Measurements from ENCODE around the gene FNDC5. TPM values are rescaled to one million over a fixed set of nuclear protein-coding genes. Genes with fewer than 3 reads are reported as not detected.

The FNDC5 gene
- total and polyA plus RNA-seq, 10 of the 15 experiments (the other 5 are each of a cell fraction or from before 2014, with no cell fraction given), result 0.01 to 0.29 (median 0.19) TPM; not detected in 4

GRCh38 chr1:32878637-32879041 lies 7.9 kb upstream of the FNDC5 start:
- ChIA-PET RAD21 (ENCODE audit: unreplicated experiment) (interaction anchor here (0.7 kb wide), 1 partner anchor 358 kb away, joined by 4 read pairs; no protein-coding TSS in a partner anchor), SMC1A (ENCODE audit: uncharacterized antibody, unreplicated experiment) (interaction anchor here (1.0 kb wide), 1 partner anchor 173 kb away, joined by 3 read pairs; no protein-coding TSS in a partner anchor), CTCF (interaction anchor here (0.6 to 1.4 kb wide), 6 partner anchors 38 to 667 kb away, joined by 3 to 11 read pairs (median 3); no protein-coding TSS in a partner anchor), POLR2A (interaction anchor here (0.6 kb wide), 1 partner anchor 196 kb away, joined by 5 read pairs; no protein-coding TSS in a partner anchor)
- Histone ChIP-seq H4K20me1 (ENCODE audit: control insufficient read depth, insufficient read depth) (no peaks in the 10 kb centered on the region), H3K27ac (ENCODE audit: control insufficient read depth, insufficient read depth) (no peak overlapping the region), H3K9ac (ENCODE audit: control insufficient read depth, insufficient read depth, low read length) (no peak overlapping the region), H3K27me3 (replicated peaks in 1 of 2; ENCODE audit: control insufficient read depth in 2 of 2, insufficient read depth in 2 of 2, low read length in 1 of 2) (no peaks in the 10 kb centered on the region), H3K4me3 (no peak overlapping the region), H3K36me3 (ENCODE audit: control insufficient read depth in 2 of 2, insufficient read depth in 2 of 2, low read length in 1 of 2) (no peaks in the 10 kb centered on the region), H3K4me1 (ENCODE audit: control insufficient read depth, insufficient read depth, low read length) (peaks cover 10% of the 10 kb centered on the region), H3K4me2 (ENCODE audit: control insufficient read depth, insufficient read depth) (no peak overlapping the region), H3K9me3 (replicated peaks; ENCODE audit: control insufficient read depth, insufficient read depth, low read length) (no peaks in the 10 kb centered on the region), H3K79me2 (ENCODE audit: control insufficient read depth, insufficient read depth, low read length) (no peaks in the 10 kb centered on the region), H2AFZ (ENCODE audit: control insufficient read depth, low read depth, low read length) (no peak overlapping the region)
- intact Hi-C loops (cut with micrococcal nuclease; ENCODE audit: unreplicated experiment) (loop anchor here (10.0 kb wide), 1 partner anchor 354 kb away; no protein-coding TSS in a partner anchor), in situ Hi-C loops (cut with MboI) (no loop called here)
- WGBS (ENCODE audit: insufficient coverage, insufficient replicate concordance, low lambda C conversion rate, missing lambda C conversion rate), result 40% methylated on average over 5 of the region's 5 CpGs
- no TSS peak for BruUV-seq (replicated peaks)
- FAIRE-seq (no peak), ATAC-seq (no peak), DNase-seq (ENCODE audit: low read depth, low spot score) (no peak)
- TF ChIP-seq, protein P1, sequence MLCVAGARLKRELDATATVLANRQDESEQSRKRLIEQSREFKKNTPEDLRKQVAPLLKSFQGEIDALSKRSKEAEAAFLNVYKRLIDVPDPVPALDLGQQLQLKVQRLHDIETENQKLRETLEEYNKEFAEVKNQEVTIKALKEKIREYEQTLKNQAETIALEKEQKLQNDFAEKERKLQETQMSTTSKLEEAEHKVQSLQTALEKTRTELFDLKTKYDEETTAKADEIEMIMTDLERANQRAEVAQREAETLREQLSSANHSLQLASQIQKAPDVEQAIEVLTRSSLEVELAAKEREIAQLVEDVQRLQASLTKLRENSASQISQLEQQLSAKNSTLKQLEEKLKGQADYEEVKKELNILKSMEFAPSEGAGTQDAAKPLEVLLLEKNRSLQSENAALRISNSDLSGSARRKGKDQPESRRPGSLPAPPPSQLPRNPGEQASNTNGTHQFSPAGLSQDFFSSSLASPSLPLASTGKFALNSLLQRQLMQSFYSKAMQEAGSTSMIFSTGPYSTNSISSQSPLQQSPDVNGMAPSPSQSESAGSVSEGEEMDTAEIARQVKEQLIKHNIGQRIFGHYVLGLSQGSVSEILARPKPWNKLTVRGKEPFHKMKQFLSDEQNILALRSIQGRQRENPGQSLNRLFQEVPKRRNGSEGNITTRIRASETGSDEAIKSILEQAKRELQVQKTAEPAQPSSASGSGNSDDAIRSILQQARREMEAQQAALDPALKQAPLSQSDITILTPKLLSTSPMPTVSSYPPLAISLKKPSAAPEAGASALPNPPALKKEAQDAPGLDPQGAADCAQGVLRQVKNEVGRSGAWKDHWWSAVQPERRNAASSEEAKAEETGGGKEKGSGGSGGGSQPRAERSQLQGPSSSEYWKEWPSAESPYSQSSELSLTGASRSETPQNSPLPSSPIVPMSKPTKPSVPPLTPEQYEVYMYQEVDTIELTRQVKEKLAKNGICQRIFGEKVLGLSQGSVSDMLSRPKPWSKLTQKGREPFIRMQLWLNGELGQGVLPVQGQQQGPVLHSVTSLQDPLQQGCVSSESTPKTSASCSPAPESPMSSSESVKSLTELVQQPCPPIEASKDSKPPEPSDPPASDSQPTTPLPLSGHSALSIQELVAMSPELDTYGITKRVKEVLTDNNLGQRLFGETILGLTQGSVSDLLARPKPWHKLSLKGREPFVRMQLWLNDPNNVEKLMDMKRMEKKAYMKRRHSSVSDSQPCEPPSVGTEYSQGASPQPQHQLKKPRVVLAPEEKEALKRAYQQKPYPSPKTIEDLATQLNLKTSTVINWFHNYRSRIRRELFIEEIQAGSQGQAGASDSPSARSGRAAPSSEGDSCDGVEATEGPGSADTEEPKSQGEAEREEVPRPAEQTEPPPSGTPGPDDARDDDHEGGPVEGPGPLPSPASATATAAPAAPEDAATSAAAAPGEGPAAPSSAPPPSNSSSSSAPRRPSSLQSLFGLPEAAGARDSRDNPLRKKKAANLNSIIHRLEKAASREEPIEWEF (IDR thresholded peaks at IDR 0.05; ENCODE audit: insufficient replicate concordance, low read depth, low read length), result no peak
- TF ChIP-seq ATF7 (IDR thresholded peaks at IDR 0.05; ENCODE audit: low read depth) (no peak), BHLHE40 (IDR thresholded peaks at IDR 0.05; ENCODE audit: borderline replicate concordance in 1 of 2, low read depth in 2 of 2, low read length in 1 of 2) (no peak), SP1 (IDR thresholded peaks at IDR 0.05; ENCODE audit: low read depth, low read length) (no peak), NR2F1 (conservative IDR thresholded peaks at IDR 0.05) (no peak), POLR2A (IDR thresholded peaks at IDR 0.05; ENCODE audit: low read depth, low read length) (no peak), MTA2 (IDR thresholded peaks at IDR 0.05; ENCODE audit: low read depth) (no peak), POLR2AphosphoS5 (IDR thresholded peaks at IDR 0.05; ENCODE audit: low read length) (no peak), ZBED1 (IDR thresholded peaks at IDR 0.05; ENCODE audit: borderline replicate concordance) (no peak)
- TF ChIP-seq, protein P2, sequence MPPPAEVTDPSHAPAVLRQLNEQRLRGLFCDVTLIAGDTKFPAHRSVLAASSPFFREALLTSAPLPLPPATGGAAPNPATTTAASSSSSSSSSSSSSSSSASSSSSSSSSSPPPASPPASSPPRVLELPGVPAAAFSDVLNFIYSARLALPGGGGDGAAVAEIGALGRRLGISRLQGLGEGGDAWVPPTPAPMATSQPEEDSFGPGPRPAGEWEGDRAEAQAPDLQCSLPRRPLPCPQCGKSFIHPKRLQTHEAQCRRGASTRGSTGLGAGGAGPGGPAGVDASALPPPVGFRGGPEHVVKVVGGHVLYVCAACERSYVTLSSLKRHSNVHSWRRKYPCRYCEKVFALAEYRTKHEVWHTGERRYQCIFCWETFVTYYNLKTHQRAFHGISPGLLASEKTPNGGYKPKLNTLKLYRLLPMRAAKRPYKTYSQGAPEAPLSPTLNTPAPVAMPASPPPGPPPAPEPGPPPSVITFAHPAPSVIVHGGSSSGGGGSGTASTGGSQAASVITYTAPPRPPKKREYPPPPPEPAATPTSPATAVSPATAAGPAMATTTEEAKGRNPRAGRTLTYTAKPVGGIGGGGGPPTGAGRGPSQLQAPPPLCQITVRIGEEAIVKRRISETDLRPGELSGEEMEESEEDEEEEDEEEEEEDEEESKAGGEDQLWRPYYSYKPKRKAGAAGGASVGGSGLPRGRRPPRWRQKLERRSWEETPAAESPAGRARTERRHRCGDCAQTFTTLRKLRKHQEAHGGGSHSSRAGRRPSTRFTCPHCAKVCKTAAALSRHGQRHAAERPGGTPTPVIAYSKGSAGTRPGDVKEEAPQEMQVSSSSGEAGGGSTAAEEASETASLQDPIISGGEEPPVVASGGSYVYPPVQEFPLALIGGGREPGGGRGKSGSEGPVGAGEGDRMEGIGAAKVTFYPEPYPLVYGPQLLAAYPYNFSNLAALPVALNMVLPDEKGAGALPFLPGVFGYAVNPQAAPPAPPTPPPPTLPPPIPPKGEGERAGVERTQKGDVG (CRISPR knock-in tag; IDR thresholded peaks at IDR 0.05), result no peak
- TF ChIP-seq, protein P3, sequence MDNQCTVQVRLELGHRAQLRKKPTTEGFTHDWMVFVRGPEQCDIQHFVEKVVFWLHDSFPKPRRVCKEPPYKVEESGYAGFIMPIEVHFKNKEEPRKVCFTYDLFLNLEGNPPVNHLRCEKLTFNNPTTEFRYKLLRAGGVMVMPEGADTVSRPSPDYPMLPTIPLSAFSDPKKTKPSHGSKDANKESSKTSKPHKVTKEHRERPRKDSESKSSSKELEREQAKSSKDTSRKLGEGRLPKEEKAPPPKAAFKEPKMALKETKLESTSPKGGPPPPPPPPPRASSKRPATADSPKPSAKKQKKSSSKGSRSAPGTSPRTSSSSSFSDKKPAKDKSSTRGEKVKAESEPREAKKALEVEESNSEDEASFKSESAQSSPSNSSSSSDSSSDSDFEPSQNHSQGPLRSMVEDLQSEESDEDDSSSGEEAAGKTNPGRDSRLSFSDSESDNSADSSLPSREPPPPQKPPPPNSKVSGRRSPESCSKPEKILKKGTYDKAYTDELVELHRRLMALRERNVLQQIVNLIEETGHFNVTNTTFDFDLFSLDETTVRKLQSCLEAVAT (IDR thresholded peaks at IDR 0.05), result no peak

Data from GM12878 (cell line).